OCI-LY3 (cell line): ENCODE measurements around the gene NXF1.
A peak's percentile ranks its signal among the peaks of the same experiment; 100 is the strongest.
"Not testable (repeated sequence)": the region's sequence is repeated elsewhere in the genome, so short reads cannot be mapped to it uniquely, and the experiment has no call there.

Source experiments
- H2AFZ ChIP-seq: fragments of 200-600, 300-600 bp; shearing (Covaris generic); 2 replicates; pipeline ENCODE4 v1.6.0; 2014; ENCODE audit warnings: antibody characterized with exemption, low read depth, low read length
- H3K27ac ChIP-seq: fragments of 200-600, 300-600 bp; sonication (generic); 2 replicates; pipeline ENCODE4 v1.5.1; 2014; ENCODE audit warnings: mild to moderate bottlenecking, low read length, moderate library complexity, mixed read lengths
- H3K27me3 ChIP-seq: fragments of 200-600, 300-600 bp; sonication (generic); 2 replicates; pipeline ENCODE4 v1.6.1; 2014; ENCODE audit warnings: low read depth, low read length, mixed read lengths
- H3K36me3 ChIP-seq: fragments of 200-600, 300-600 bp; sonication (generic); replicated peaks from 2 replicates; pipeline ENCODE3; 2014; ENCODE audit warnings: low read depth, low read length, mixed read lengths
- H3K4me1 ChIP-seq: fragments of 300-600, 200-600 bp; sonication (generic); 2 replicates; pipeline ENCODE4 v1.6.1; 2014; ENCODE audit warnings: low read length, mixed read lengths
- H3K4me2 ChIP-seq: fragments of 200-600, 300-600 bp; sonication (generic); 2 replicates; pipeline ENCODE4 v1.6.1; 2014; ENCODE audit warnings: low read length, mixed read lengths
- H3K4me3 ChIP-seq: fragments of 300-600, 200-600 bp; sonication (generic); 2 replicates; pipeline ENCODE4 v1.5.1; 2014; ENCODE audit warnings: antibody characterized with exemption, mild to moderate bottlenecking, low read length, moderate library complexity
- H3K79me2 ChIP-seq: fragments of 300-600, 200-600 bp; shearing (Covaris generic); 2 replicates; pipeline ENCODE4 v1.6.1; 2014; ENCODE audit warnings: mild to moderate bottlenecking, low read length, mixed read lengths
- H3K9ac ChIP-seq: fragments of 300-600, 200-600 bp; shearing (Covaris generic); 2 replicates; pipeline ENCODE4 v1.6.0; 2014; ENCODE audit warnings: mild to moderate bottlenecking, low read length, moderate library complexity
- H3K9me3 ChIP-seq: fragments of 200-600, 300-600 bp; shearing (Covaris generic); 2 replicates; pipeline ENCODE4 v1.6.1; 2014; ENCODE audit warnings: low read length, mixed read lengths; ENCODE audit not compliant: insufficient read depth
- H4K20me1 ChIP-seq: fragments of 200-600, 300-600 bp; sonication (generic); 2 replicates; pipeline ENCODE4 v1.6.1; 2016; ENCODE audit warnings: low read length, mixed read lengths; ENCODE audit not compliant: insufficient read depth
- EZH2phosphoT487 ChIP-seq: fragments of 200-600 bp; shearing (Covaris generic); IDR thresholded peaks from 2 replicates; pipeline ENCODE4 v1.6.1; 2018; ENCODE audit warnings: antibody characterized with exemption, mixed run types, low read depth
- TF ChIP-seq, protein P1 (sequence below): fragments of 200-600, 300-600 bp; sonication (generic); IDR thresholded peaks from 2 replicates; pipeline ENCODE4 v1.5.1; 2014; ENCODE audit warnings: antibody characterized with exemption, low read length, low read depth

The NXF1 gene

DNA sequence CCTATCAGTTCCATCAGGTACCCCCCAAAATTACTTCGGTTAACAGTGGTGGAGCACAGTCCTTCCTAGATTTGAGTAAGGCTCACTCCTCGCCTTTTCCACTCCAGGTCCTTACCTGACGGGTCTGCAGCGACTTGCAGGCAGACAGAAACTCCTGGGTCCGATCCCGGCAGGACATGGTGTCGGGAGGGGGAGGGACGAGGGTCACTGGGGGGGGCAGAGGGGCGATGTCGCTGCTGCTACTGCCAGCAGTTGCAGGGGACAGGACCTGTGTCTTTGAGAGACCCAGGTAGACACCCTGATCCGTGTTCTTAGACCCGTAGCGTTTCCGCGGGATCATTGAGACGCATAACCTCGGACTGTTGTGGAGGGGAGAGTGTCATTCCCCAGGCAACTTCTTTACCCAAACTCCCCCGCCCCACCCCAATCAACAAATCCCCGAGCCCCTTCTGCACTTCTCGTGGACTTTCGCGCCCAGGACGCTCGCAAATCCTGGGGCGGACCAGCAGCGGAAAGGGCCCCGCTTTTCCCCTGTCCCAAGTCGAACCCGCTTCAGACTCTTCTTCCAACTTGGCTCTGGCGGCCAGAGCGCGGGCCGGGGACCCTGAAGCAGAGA lies 25.8 kb upstream of the NXF1 start:
- H2AFZ ChIP-seq = peak overlapping the region; percentile 22; the same call in 1 of the 2 replicates
- peak overlapping the region; percentile 88 for H3K4me3 ChIP-seq
- H3K9me3 ChIP-seq = no peaks in the 10 kb centered on the region
- peaks cover 14% of the 10 kb centered on the region for H3K4me1 ChIP-seq
- H3K4me2 ChIP-seq = peak overlapping the region; percentile 99
- H3K79me2 ChIP-seq = peaks cover 49% of the 10 kb centered on the region
- peak overlapping the region; percentile 82 for H3K27ac ChIP-seq
- H3K27me3 ChIP-seq = no peaks in the 10 kb centered on the region
- H3K36me3 ChIP-seq = peaks cover 30% of the 10 kb centered on the region
- peak overlapping the region; percentile 82 for H3K9ac ChIP-seq
- no peaks in the 10 kb centered on the region for H4K20me1 ChIP-seq
- no peak for TF ChIP-seq EZH2phosphoT487
- TF ChIP-seq, protein P1, sequence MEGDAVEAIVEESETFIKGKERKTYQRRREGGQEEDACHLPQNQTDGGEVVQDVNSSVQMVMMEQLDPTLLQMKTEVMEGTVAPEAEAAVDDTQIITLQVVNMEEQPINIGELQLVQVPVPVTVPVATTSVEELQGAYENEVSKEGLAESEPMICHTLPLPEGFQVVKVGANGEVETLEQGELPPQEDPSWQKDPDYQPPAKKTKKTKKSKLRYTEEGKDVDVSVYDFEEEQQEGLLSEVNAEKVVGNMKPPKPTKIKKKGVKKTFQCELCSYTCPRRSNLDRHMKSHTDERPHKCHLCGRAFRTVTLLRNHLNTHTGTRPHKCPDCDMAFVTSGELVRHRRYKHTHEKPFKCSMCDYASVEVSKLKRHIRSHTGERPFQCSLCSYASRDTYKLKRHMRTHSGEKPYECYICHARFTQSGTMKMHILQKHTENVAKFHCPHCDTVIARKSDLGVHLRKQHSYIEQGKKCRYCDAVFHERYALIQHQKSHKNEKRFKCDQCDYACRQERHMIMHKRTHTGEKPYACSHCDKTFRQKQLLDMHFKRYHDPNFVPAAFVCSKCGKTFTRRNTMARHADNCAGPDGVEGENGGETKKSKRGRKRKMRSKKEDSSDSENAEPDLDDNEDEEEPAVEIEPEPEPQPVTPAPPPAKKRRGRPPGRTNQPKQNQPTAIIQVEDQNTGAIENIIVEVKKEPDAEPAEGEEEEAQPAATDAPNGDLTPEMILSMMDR = no peak

DNA sequence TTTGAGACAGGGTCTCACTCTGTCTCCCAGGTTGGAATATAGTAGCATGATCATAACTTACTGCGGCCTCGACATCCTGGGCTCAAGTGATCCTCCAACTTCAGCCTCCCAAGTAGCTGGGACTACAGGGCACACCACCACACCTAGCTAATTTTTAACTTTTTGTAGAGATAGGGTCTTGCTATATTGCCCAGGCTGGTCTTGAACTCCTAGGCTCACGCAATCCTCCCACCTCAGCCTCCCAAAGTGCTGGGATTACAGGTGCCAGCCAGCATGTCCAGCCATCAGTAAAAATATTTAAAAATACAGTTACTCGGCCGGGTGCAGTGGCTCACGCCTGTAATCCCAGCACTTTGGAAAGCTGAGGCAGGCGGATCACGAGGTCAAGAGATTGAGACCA lies 22.9 kb upstream of the NXF1 start:
- H3K36me3 ChIP-seq = peaks cover 39% of the 10 kb centered on the region
- H3K9ac ChIP-seq, H3K27me3 ChIP-seq: not testable (repeated sequence)

DNA sequence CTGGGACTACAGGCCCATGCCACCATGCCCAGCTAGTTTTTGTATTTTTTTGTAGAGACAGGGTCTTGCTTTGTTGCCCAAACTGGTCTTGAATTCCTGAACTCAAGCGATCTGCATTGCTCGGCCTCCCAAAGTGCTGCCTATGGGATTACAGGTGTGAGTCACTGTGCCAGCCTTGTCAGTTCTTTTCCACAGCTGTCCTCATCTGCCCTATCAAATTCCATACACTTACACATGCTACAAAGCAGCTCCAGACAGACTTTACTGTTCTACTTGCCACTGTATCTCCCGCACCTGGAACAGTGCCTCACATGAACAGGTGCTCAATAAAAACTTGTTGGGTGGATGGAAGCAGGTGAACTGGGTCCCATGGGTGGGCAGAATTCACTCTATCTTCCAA lies 18.4 kb upstream of the NXF1 start:
- Histone ChIP-seq H3K9me3 (no peaks in the 10 kb centered on the region), H2AFZ (no peak overlapping the region), H3K4me1 (no peaks in the 10 kb centered on the region), H3K27ac (no peak overlapping the region), H3K4me3 (no peak overlapping the region), H4K20me1 (no peaks in the 10 kb centered on the region), H3K36me3 (peaks cover 47% of the 10 kb centered on the region), H3K9ac (no peak overlapping the region), H3K4me2 (no peak overlapping the region), H3K27me3 (no peaks in the 10 kb centered on the region), H3K79me2 (peaks cover 8% of the 10 kb centered on the region)
- TF ChIP-seq, protein P1 = no peak
- TF ChIP-seq EZH2phosphoT487 = no peak

More for the DNA sequence above, 22.9 kb upstream of the NXF1 start:
- Histone ChIP-seq H3K79me2 (peaks cover 38% of the 10 kb centered on the region), H3K4me1 (peaks cover 14% of the 10 kb centered on the region)
- not testable (repeated sequence) for H3K4me3 ChIP-seq, H4K20me1 ChIP-seq, H3K9me3 ChIP-seq, H2AFZ ChIP-seq, H3K4me2 ChIP-seq, H3K27ac ChIP-seq

DNA sequence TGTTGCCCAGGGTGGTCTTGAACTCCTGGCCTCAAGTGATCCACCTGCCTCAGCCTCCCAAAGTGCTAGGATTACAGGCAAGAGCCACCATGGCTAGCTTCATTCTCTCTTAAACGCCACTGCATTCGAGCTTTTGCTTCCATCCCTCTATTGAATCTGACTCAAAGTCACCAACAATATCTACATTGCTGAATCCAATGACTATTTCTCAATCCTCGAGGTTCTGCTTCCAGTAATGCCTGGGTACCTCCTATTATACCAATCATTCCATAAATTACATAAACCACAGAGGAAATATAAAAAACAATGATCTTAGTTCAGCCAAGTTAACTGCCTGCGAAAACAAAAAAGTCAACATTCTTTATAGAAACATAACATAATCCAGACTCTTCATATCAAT lies 11.9 kb upstream of the NXF1 start:
- Histone ChIP-seq H4K20me1 (no peaks in the 10 kb centered on the region), H3K4me2 (no peak overlapping the region), H3K9me3 (no peaks in the 10 kb centered on the region), H3K9ac (no peak overlapping the region), H2AFZ (no peak overlapping the region), H3K27me3 (no peaks in the 10 kb centered on the region), H3K4me3 (no peak overlapping the region), H3K36me3 (peaks cover 15% of the 10 kb centered on the region), H3K4me1 (no peaks in the 10 kb centered on the region), H3K79me2 (no peaks in the 10 kb centered on the region), H3K27ac (no peak overlapping the region)
- TF ChIP-seq, protein P1 = no peak
- TF ChIP-seq EZH2phosphoT487 = no peak
